Measurements from ENCODE around the gene TNS3.

The TNS3 gene

GRCh38 chr7:47377741-47378140, 204.2 kb downstream of the TNS3 start:
- DNase-seq: no peak

- DNase-seq: no peak
Measured at GRCh38 chr7:47376991-47377616, 204.8 kb downstream of the TNS3 start.

GRCh38 chr7:47375121-47375938, 206.6 kb downstream of the TNS3 start:
- DNase-seq: no peak

- no peak for DNase-seq
Measured at GRCh38 chr7:47374538-47374937, 207.4 kb downstream of the TNS3 start.

- DNase-seq: no peak
Measured at GRCh38 chr7:47373871-47374451, 207.9 kb downstream of the TNS3 start.

- no peak for DNase-seq
Measured at GRCh38 chr7:47371733-47372368, 210.1 kb downstream of the TNS3 start.

- DNase-seq: no peak
Measured at GRCh38 chr7:47371317-47371716, 210.6 kb downstream of the TNS3 start.

- DNase-seq: no peak
Measured at GRCh38 chr7:47370461-47371042, 211.4 kb downstream of the TNS3 start.

- DNase-seq: no peak
Measured at GRCh38 chr7:47369736-47370135, 212.2 kb downstream of the TNS3 start.

- DNase-seq: no peak
Measured at GRCh38 chr7:47368190-47368812, 213.6 kb downstream of the TNS3 start.

GRCh38 chr7:47367369-47367768, 214.5 kb downstream of the TNS3 start:
- DNase-seq: no peak

GRCh38 chr7:47366960-47367359, 215.0 kb downstream of the TNS3 start:
- DNase-seq: no peak

GRCh38 chr7:47366211-47366610, 215.7 kb downstream of the TNS3 start:
- no peak for DNase-seq

- no peak for DNase-seq
Measured at GRCh38 chr7:47362984-47363383, 218.9 kb downstream of the TNS3 start.

GRCh38 chr7:47361746-47362215, 220.1 kb downstream of the TNS3 start:
- peak; percentile 11 for DNase-seq

- DNase-seq: no peak
Measured at GRCh38 chr7:47361236-47361635, 220.7 kb downstream of the TNS3 start.

- no peak for DNase-seq
Measured at GRCh38 chr7:47360301-47360900, 221.5 kb downstream of the TNS3 start.

- DNase-seq: no peak
Measured at GRCh38 chr7:47358944-47359588, 222.8 kb downstream of the TNS3 start.

GRCh38 chr7:47358357-47358756, 223.6 kb downstream of the TNS3 start:
- DNase-seq: no peak

- DNase-seq: no peak
Measured at GRCh38 chr7:47357863-47358262, 224.0 kb downstream of the TNS3 start.

GRCh38 chr7:47357361-47357760, 224.6 kb downstream of the TNS3 start:
- no peak for DNase-seq

GRCh38 chr7:47356261-47356660, 225.7 kb downstream of the TNS3 start:
- DNase-seq: no peak

Data from stimulated activated CD4-positive, alpha-beta T cell treated with anti-CD3 and anti-CD28 coated beads, Interleukin-4, amount 100 ng/mL, for 24 hours (primary cell).